ENCODE data around the gene DDIT3.

The DDIT3 gene

DNA sequence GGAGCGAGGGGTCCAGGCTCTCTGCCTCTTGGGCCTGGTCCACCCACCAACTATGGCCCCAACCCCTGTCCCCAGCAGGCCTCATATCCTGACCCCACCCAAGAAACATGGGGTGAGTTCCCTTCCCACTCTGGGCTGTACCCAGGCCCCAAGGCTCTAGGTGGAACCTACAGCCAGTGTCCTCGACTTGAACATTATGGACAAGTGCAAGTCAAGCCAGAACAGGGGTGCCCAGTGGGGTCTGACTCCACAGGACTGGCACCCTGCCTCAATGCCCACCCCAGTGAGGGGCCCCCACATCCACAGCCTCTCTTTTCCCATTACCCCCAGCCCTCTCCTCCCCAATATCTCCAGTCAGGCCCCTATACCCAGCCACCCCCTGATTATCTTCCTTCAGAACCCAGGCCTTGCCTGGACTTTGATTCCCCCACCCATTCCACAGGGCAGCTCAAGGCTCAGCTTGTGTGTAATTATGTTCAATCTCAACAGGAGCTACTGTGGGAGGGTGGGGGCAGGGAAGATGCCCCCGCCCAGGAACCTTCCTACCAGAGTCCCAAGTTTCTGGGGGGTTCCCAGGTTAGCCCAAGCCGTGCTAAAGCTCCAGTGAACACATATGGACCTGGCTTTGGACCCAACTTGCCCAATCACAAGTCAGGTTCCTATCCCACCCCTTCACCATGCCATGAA, 49.2 kb downstream of the DDIT3 start:
- Histone ChIP-seq H3K9me3 (ENCODE audit: insufficient read depth, low read depth, low read length) (no peaks in the 10 kb centered on the region), H3K27me3 (ENCODE audit: insufficient read depth, low read length) (peaks cover 40% of the 10 kb centered on the region), H3K4me1 (ENCODE audit: insufficient read depth, low read length) (peaks cover 5% of the 10 kb centered on the region), H3K4me3 (ENCODE audit: low read length) (no peak overlapping the region), H3K36me3 (ENCODE audit: insufficient read depth, low read length) (no peaks in the 10 kb centered on the region; the same call in 1 of the 2 replicates), H3K9ac (ENCODE audit: low read depth, low read length) (no peak overlapping the region), H3K27ac (ENCODE audit: low read depth, low read length) (no peak overlapping the region)
- 88% methylated on average over 4 of the region's 4 CpGs for WGBS

DNA sequence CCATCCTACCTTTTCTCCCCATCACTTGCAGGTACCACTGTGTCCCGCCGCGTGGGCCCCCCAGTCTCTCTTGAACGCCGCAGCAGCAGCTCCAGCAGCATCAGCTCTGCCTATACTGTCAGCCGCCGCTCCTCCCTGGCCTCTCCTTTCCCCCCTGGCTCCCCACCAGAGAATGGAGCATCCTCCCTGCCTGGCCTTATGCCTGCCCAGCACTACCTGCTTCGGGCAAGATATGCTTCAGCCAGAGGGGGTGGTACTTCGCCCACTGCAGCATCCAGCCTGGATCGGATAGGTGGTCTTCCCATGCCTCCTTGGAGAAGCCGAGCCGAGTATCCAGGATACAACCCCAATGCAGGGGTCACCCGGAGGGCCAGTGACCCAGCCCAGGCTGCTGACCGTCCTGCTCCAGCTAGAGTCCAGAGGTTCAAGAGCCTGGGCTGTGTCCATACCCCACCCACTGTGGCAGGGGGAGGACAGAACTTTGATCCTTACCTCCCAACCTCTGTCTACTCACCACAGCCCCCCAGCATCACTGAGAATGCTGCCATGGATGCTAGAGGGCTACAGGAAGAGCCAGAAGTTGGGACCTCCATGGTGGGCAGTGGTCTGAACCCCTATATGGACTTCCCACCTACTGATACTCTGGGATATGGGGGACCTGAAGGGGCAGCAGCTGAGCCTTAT, 49.9 kb downstream of the DDIT3 start:
- H3K27ac ChIP-seq (ENCODE audit: low read depth, low read length): no peak overlapping the region
- no peaks in the 10 kb centered on the region for H3K9me3 ChIP-seq (ENCODE audit: insufficient read depth, low read depth, low read length)
- H3K4me3 ChIP-seq (ENCODE audit: low read length): no peak overlapping the region
- peaks cover 5% of the 10 kb centered on the region for H3K4me1 ChIP-seq (ENCODE audit: insufficient read depth, low read length)
- peaks cover 34% of the 10 kb centered on the region for H3K27me3 ChIP-seq (ENCODE audit: insufficient read depth, low read length)
- H3K9ac ChIP-seq (ENCODE audit: low read depth, low read length): no peak overlapping the region
- no peaks in the 10 kb centered on the region; the same call in 1 of the 2 replicates for H3K36me3 ChIP-seq (ENCODE audit: insufficient read depth, low read length)
- WGBS: 94% methylated on average over 14 of the region's 14 CpGs

DNA sequence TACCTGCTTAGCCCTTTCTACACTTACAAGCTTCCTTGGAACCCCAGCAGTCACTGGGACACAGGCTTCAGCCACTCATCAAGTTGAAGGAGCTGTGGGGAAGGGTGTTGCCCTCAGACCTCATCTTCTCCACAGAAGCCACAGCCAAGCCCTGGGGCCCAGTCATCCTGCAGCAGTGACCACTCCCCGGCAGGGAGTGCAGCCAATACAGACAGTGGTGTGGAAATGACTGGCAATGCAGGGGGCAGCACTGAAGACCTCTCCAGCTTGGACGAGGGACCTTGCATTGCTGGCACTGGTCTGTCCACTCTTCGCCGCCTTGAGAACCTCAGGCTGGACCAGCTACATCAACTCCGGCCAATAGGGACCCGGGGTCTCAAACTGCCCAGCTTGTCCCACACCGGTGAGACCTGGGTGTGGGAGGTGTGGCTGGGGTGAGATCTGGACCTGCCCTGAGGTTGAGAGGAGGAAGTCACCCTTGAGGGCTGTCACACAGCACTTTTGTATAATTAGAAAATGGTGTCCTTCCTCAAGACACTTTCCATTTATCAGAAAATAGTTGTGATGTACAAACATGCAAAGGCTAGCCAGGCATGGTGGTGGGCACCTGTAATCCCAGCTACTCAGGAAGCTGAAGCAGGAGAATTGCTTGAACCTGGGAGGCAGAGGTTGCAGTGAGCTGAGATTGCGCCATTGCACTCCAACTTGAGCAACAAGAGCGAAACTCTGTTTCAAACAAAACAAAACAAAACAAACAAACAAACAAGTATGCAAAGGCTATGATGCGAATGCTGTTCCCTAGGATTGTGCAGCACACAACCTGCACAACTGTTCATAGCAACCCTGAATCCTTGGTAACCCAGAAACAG, 50.8 kb downstream of the DDIT3 start:
- Histone ChIP-seq H3K36me3 (ENCODE audit: insufficient read depth, low read length) (no peaks in the 10 kb centered on the region; the same call in 1 of the 2 replicates), H3K4me3 (ENCODE audit: low read length) (no peak overlapping the region), H3K4me1 (ENCODE audit: insufficient read depth, low read length) (no peaks in the 10 kb centered on the region), H3K9ac (ENCODE audit: low read depth, low read length) (no peak overlapping the region), H3K27ac (ENCODE audit: low read depth, low read length) (no peak overlapping the region), H3K27me3 (ENCODE audit: insufficient read depth, low read length) (peaks cover 25% of the 10 kb centered on the region), H3K9me3 (ENCODE audit: insufficient read depth, low read depth, low read length) (no peaks in the 10 kb centered on the region)
- 93% methylated on average over 10 of the region's 10 CpGs for WGBS

DNA sequence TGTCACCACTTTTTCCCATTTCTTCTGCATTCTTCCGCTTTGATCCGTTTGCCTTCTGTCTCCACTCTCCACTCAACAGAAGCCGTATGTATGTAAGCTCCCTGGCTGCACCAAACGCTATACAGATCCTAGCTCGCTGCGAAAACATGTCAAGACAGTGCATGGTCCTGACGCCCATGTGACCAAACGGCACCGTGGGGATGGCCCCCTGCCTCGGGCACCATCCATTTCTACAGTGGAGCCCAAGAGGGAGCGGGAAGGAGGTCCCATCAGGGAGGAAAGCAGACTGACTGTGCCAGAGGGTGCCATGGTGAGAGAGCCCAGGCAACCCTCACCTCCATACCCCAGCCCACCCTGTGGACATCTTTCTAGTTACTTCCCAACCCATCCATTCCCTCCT, 52.4 kb downstream of the DDIT3 start:
- Histone ChIP-seq H3K27ac (ENCODE audit: low read depth, low read length) (no peak overlapping the region), H3K27me3 (ENCODE audit: insufficient read depth, low read length) (peaks cover 10% of the 10 kb centered on the region), H3K9me3 (ENCODE audit: insufficient read depth, low read depth, low read length) (no peaks in the 10 kb centered on the region), H3K36me3 (ENCODE audit: insufficient read depth, low read length) (no peaks in the 10 kb centered on the region; the same call in 1 of the 2 replicates), H3K9ac (ENCODE audit: low read depth, low read length) (no peak overlapping the region), H3K4me1 (ENCODE audit: insufficient read depth, low read length) (no peaks in the 10 kb centered on the region), H3K4me3 (ENCODE audit: low read length) (no peak overlapping the region)
- 90% methylated on average over 11 of the region's 11 CpGs for WGBS

DNA sequence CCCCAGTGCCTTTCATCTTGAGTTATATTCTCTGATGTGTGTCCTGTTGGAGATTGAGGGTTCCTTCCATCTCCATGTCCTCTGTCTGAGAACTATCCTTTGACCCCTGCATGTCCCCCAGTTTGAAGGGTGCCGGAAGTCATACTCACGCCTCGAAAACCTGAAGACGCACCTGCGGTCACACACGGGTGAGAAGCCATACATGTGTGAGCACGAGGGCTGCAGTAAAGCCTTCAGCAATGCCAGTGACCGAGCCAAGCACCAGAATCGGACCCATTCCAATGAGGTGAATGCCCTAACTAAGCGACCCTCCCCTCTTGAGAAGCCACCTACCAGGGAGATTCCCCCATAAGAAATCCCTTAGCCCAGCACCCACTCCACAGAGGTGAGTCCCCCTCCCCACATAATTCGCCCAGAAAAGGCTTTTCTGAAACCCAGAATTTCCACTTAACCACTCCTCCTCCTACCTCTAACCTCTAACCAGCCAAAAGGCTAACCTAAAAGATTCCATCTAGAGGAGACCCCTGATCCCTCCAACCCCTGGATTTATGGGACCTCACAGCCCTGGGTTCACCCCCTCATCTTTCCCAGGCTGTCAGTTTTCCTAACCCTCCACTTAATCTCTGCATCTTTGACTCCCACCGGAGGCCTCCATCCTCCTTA, 53.0 kb downstream of the DDIT3 start:
- WGBS: 91% methylated on average over 12 of the region's 12 CpGs
- H3K4me1 ChIP-seq (ENCODE audit: insufficient read depth, low read length): no peaks in the 10 kb centered on the region
- H3K27ac ChIP-seq (ENCODE audit: low read depth, low read length): no peak overlapping the region
- H3K4me3 ChIP-seq (ENCODE audit: low read length): no peak overlapping the region
- no peaks in the 10 kb centered on the region for H3K9me3 ChIP-seq (ENCODE audit: insufficient read depth, low read depth, low read length)
- H3K27me3 ChIP-seq (ENCODE audit: insufficient read depth, low read length): peaks cover 5% of the 10 kb centered on the region
- no peaks in the 10 kb centered on the region; the same call in 1 of the 2 replicates for H3K36me3 ChIP-seq (ENCODE audit: insufficient read depth, low read length)
- H3K9ac ChIP-seq (ENCODE audit: low read depth, low read length): no peak overlapping the region
